Measurements from ENCODE around the gene PCDHGA3.
"Not testable (repeated sequence)": the region's sequence is repeated elsewhere in the genome, so short reads cannot be mapped to it uniquely, and the experiment has no call there.

Gene PCDHGA3

DNA sequence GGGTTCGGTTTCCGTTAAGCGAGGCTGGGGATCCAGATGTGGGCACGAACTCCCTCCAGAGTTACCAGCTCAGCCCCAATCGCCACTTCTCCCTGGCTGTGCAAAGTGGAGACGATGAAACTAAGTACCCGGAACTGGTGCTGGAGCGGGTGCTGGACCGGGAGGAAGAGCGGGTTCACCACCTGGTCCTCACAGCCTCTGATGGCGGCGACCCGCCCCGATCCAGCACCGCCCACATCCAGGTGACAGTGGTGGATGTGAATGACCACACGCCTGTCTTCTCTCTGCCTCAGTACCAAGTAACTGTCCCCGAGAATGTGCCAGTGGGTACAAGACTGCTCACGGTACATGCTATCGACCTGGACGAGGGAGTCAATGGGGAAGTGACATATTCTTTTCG, 39.7 kb downstream of the PCDHGA3 start:
- DNase-seq (ENCODE audit: low spot score), result no peak

DNA sequence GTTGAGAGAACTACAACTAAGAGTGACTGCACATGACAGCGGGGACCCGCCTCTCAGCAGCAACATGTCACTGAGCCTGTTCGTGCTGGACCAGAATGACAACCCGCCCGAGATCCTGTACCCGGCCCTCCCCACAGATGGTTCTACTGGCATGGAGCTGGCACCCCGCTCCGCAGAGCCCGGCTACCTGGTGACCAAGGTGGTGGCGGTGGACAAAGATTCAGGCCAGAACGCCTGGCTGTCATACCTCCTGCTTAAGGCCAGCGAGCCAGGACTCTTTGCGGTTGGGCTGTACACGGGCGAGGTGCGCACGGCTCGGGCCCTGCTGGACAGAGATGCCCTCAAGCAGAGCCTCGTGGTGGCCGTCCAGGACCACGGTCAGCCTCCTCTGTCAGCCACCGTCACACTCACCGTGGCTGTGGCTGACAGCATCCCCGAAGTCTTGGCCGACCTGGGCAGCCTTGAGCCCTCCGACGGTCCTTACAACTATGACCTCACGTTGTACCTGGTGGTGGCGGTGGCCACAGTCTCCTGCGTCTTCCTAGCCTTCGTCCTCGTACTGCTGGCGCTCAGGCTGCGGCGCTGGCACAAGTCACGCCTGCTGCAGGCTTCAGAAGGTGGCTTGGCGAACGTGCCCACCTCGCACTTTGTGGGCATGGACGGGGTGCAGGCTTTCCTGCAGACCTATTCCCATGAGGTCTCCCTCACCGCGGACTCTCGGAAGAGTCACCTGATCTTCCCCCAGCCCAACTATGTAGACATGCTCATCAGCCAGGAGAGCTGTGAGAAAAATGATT, 41.0 kb downstream of the PCDHGA3 start:
- no peak for DNase-seq (ENCODE audit: low spot score)

DNA sequence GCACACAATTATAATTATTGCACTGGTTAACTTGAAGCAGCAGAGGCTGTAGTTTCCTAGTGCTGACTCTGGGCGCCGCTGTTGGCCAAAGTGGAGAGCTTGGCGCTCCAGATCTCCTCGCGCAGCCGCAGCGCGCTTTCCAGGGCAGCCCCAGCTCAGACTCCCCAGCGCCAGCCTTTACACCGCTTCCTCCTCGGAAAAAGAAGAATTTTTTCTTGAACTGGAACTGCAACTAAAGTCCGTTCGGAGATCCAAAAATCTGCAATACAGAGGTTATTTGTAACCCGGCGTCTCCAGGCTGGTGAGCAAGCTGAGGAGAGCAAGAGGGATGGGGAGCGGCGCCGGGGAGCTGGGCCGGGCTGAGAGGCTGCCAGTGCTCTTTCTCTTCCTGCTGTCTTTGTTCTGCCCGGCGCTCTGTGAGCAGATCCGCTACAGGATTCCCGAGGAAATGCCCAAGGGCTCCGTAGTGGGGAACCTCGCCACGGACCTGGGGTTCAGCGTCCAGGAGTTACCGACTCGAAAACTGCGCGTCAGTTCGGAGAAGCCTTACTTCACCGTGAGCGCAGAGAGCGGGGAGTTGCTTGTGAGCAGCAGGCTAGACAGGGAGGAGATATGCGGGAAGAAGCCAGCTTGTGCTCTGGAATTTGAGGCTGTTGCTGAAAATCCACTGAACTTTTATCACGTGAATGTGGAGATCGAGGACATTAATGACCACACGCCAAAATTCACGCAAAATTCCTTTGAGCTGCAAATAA, 44.1 kb downstream of the PCDHGA3 start, which contains the start of gene PCDHGB4:
Gene PCDHGB4 (plus strand): TSS at position 142 of the 755 bp plus-strand sequence. CDS start 187 bp downstream, at position 329.
- DNase-seq (ENCODE audit: low spot score), result not testable (repeated sequence)

DNA sequence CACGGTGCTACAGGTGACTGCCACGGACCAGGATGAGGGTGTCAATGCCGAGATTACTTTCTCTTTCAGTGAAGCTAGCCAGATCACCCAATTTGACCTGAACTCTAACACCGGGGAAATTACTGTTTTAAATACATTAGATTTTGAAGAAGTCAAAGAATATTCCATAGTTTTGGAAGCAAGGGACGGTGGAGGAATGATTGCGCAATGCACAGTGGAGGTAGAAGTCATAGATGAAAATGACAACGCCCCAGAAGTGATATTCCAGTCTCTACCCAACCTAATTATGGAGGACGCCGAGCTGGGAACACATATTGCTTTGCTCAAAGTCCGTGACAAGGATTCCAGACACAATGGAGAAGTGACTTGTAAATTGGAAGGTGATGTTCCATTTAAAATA, 45.0 kb downstream of the PCDHGA3 start:
- no peak for DNase-seq (ENCODE audit: low spot score)

DNA sequence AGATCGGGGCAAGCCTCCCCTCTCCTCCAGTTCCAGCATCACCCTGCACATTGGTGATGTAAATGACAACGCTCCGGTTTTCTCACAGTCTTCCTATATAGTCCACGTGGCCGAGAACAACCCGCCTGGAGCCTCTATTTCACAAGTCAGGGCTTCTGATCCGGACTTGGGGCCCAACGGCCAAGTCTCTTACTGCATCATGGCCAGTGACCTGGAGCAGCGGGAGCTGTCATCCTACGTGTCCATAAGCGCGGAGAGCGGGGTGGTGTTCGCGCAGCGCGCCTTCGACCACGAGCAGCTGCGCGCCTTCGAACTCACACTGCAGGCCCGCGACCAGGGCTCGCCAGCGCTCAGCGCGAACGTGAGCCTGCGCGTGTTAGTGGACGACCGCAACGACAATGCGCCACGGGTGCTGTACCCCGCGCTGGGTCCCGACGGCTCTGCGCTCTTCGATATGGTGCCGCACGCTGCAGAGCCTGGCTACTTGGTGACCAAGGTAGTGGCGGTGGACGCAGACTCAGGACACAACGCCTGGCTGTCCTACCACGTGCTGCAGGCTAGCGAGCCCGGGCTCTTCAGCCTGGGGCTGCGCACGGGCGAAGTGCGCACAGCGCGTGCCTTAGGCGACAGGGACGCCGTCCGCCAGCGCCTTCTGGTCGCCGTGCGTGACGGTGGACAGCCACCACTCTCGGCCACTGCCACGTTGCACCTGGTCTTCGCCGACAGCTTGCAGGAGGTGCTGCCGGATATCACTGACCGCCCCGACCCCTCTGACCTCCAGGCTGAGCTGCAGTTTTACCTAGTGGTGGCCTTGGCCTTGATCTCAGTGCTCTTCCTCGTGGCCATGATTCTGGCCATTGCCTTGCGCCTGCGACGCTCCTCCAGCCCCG, 45.8 kb downstream of the PCDHGA3 start:
- DNase-seq (ENCODE audit: low spot score), result no peak

DNA sequence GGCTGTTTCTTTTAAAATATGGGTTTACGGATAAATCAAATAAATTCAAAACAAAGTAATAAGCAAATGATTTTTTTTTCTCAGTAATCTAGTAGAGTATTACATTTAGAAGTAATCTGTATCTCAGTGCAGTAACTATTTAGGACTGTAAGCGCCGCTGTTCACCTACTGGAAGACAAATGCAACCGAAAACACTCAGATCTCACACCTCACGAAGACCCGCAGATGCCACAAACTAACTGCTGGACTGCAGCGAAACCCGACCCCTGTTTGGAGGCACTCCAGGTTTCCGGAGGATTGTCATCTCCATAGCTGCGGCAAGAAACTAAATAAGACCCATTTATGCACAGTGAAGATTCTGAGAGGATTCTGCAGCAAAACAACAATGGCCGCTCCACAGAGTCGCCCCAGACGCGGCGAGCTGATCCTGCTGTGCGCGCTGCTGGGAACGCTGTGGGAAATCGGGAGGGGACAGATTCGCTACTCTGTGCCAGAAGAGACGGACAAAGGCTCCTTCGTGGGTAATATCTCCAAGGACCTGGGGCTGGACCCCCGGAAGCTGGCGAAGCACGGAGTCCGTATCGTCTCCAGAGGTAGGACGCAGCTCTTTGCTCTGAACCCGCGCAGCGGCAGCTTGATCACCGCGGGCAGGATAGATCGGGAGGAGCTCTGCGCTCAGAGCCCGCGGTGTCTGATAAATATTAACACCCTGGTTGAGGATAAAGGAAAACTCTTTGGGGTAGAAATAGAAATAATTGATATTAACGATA, 49.0 kb downstream of the PCDHGA3 start, which contains the start of gene PCDHGA8:
Gene PCDHGA8 (plus strand): TSS at position 205 of the 770 bp plus-strand sequence. CDS start 181 bp downstream, at position 386.
- DNase-seq (ENCODE audit: low spot score), result no peak

DNA sequence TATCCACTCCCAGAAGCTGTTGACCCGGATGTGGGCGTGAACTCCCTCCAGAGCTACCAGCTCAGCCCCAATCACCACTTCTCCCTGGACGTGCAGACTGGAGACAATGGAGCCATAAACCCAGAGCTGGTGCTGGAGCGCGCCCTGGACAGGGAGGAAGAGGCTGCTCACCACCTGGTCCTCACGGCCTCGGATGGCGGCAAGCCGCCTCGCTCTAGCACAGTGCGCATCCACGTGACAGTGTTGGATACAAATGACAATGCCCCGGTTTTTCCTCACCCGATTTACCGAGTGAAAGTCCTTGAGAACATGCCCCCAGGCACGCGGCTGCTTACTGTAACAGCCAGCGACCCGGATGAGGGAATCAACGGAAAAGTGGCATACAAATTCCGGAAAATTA, 49.6 kb downstream of the PCDHGA3 start:
- no peak for DNase-seq (ENCODE audit: low spot score)

DNA sequence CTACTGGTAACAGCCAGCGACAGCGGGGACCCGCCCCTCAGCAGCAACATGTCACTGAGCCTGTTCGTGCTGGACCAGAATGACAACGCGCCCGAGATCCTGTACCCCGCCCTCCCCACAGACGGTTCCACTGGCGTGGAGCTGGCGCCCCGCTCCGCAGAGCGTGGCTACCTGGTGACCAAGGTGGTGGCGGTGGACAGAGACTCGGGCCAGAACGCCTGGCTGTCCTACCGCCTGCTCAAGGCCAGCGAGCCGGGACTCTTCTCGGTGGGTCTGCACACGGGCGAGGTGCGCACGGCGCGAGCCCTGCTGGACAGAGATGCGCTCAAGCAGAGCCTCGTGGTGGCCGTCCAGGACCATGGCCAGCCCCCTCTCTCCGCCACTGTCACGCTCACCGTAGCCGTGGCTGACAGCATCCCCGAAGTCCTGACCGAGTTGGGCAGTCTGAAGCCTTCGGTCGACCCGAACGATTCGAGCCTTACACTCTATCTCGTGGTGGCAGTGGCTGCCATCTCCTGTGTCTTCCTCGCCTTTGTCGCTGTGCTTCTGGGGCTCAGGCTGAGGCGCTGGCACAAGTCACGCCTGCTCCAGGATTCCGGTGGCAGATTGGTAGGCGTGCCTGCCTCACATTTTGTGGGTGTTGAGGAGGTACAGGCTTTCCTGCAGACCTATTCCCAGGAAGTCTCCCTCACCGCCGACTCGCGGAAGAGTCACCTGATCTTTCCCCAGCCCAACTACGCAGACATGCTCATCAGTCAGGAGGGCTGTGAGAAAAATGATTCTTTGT, 51.0 kb downstream of the PCDHGA3 start:
- not testable (repeated sequence) for DNase-seq (ENCODE audit: low spot score)
